Panc1 (cell line): ENCODE results near the gene SSBP3.

Experiments used
- CTCF ChIP-seq: fragments of 450-650 bp; IDR thresholded peaks from 2 replicates; pipeline ENCODE4 v1.5.1; 2017; ENCODE audit warnings: mild to moderate bottlenecking
- POLR2AphosphoS5 ChIP-seq: IDR thresholded peaks from 2 replicates; pipeline ENCODE4 v1.6.1; 2012; ENCODE audit warnings: mild to moderate bottlenecking, low read depth, low read length, moderate library complexity
- SIN3A ChIP-seq: IDR thresholded peaks from 2 replicates; pipeline ENCODE4 v1.6.1; 2012; ENCODE audit warnings: low read depth, mild to moderate bottlenecking, low read length, moderate library complexity, borderline replicate concordance; ENCODE audit not compliant: insufficient read depth
- TF ChIP-seq, protein P1 (sequence below), 2 experiments: IDR thresholded peaks; 2 replicates each; pipeline ENCODE4 v1.6.1; 2011 to 2012; ENCODE audit warnings: low read depth in 2 of 2, control low read depth in 1 of 2, low read length in 1 of 2, mild to moderate bottlenecking in 1 of 2, moderate library complexity in 1 of 2; ENCODE audit not compliant: insufficient read depth in 1 of 2

- TF ChIP-seq, protein P1, sequence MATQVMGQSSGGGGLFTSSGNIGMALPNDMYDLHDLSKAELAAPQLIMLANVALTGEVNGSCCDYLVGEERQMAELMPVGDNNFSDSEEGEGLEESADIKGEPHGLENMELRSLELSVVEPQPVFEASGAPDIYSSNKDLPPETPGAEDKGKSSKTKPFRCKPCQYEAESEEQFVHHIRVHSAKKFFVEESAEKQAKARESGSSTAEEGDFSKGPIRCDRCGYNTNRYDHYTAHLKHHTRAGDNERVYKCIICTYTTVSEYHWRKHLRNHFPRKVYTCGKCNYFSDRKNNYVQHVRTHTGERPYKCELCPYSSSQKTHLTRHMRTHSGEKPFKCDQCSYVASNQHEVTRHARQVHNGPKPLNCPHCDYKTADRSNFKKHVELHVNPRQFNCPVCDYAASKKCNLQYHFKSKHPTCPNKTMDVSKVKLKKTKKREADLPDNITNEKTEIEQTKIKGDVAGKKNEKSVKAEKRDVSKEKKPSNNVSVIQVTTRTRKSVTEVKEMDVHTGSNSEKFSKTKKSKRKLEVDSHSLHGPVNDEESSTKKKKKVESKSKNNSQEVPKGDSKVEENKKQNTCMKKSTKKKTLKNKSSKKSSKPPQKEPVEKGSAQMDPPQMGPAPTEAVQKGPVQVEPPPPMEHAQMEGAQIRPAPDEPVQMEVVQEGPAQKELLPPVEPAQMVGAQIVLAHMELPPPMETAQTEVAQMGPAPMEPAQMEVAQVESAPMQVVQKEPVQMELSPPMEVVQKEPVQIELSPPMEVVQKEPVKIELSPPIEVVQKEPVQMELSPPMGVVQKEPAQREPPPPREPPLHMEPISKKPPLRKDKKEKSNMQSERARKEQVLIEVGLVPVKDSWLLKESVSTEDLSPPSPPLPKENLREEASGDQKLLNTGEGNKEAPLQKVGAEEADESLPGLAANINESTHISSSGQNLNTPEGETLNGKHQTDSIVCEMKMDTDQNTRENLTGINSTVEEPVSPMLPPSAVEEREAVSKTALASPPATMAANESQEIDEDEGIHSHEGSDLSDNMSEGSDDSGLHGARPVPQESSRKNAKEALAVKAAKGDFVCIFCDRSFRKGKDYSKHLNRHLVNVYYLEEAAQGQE (IDR thresholded peaks at IDR 0.05; ENCODE audit: insufficient read depth in 1 of 2, low read depth in 2 of 2, low read length in 1 of 2) = no peak
- no peak for TF ChIP-seq CTCF
- no peak for TF ChIP-seq POLR2AphosphoS5
- no peak for TF ChIP-seq SIN3A
Measured at GRCh38 chr1:54338464-54338863, 67.7 kb downstream of the SSBP3 start.
